ENCODE results near the gene MYO9A.

DNA sequence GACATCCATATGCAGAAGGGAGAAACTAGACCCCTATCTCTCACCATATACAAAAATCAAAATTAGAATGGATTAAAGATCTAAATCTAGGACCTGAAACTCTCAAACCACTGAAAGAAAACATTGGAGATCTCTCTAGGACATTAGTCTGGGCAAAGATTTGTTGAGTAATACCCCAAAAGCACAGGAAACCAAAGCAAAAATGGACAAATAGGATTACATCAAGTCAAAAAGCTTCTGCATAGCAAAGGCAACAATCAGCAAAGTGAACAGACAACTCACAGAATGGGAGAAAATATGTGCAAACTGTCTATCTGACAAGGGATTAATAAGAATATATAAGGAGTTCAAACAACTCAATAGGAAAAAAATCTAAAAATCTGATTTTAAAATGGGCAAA, 54.8 kb downstream of the MYO9A start:
- no peak for TF ChIP-seq POLR2A (IDR thresholded peaks at IDR 0.05; ENCODE audit: low read depth, low read length)
- no peak for TF ChIP-seq TAF1 (IDR thresholded peaks at IDR 0.05; ENCODE audit: borderline replicate concordance, low read depth, low read length)

All from GM12892 (cell line).